ENCODE data around the gene USHBP1. TPM values are rescaled to one million over a fixed set of nuclear protein-coding genes. Genes with fewer than 3 reads are reported as not detected.

Gene USHBP1
- total and polyA plus RNA-seq, 2 experiments from 2014 or later, result 4.0 to 5.6 TPM

GRCh38 chr19:17263712-17264640 is 569 bp downstream of the USHBP1 start (continued):
- no peak for TF ChIP-seq ZNF462 (CRISPR knock-in tag; IDR thresholded peaks at IDR 0.05)

GRCh38 chr19:17262557-17262956 is 2.0 kb downstream of the USHBP1 start:
- 0 out of 2 replicates have a peak, but pooled peaks cover 5% of the 10 kb centered on the region for H3K4me1 ChIP-seq (ENCODE audit: insufficient read depth)
- no peaks in the 10 kb centered on the region for H3K27me3 ChIP-seq (ENCODE audit: insufficient read depth)
- Mint-ChIP-seq H3K27ac (no peak overlapping the region), H3K27me3 (ENCODE audit: insufficient read depth, low read depth, poor library complexity) (peaks cover 28% of the 10 kb centered on the region), H3K4me3 (no peak overlapping the region), H3K9me3 (peaks cover 27% of the 10 kb centered on the region; the same call in 2 of the 3 replicates), H3K4me1 (peaks cover 23% of the 10 kb centered on the region), H3K36me3 (ENCODE audit: low read depth) (peaks cover 28% of the 10 kb centered on the region)
- H3K79me2 ChIP-seq (replicated peaks; ENCODE audit: insufficient read depth), result no peaks in the 10 kb centered on the region
- no peak overlapping the region for H2AFZ ChIP-seq
- no peak overlapping the region for H3K4me3 ChIP-seq
- no peak overlapping the region for H3K4me2 ChIP-seq
- H3F3A ChIP-seq (replicated peaks; ENCODE audit: low read depth), result 0 out of 2 replicates have a peak, but pooled peaks cover 2% of the 10 kb centered on the region
- no peaks in the 10 kb centered on the region for H3K9me2 ChIP-seq (ENCODE audit: insufficient read depth)
- no peak overlapping the region for H3K27ac ChIP-seq (ENCODE audit: low read depth)
- H3K36me3 ChIP-seq (ENCODE audit: insufficient read depth), result peaks cover 3% of the 10 kb centered on the region; the same call in 1 of the 2 replicates
- DNase-seq (ENCODE audit: low spot score), result no peak
- H4K20me1 ChIP-seq (replicated peaks; ENCODE audit: insufficient read depth), result no peaks in the 10 kb centered on the region
- ATAC-seq, result no peak
- TF ChIP-seq REST (IDR thresholded peaks at IDR 0.05; ENCODE audit: unreplicated experiment) (no peak), ZNF331 (CRISPR knock-in tag; IDR thresholded peaks at IDR 0.05; ENCODE audit: low read depth) (no peak), ZNF462 (CRISPR knock-in tag; IDR thresholded peaks at IDR 0.05) (no peak)

All from GM23338 (cell line).